Ovary (tissue), 9 donors: ENCODE measurements around the gene PSMD1. TPM values are rescaled to one million over a fixed set of nuclear protein-coding genes. Genes with fewer than 3 reads are reported as not detected.

Experiments used
- DNase-seq, 5 donors: peaks; one replicate each; pipeline ENCODE4 v3.0.0-alpha.2; 2019 to 2020
- H3K27ac ChIP-seq, 2 donors: fragments of 200-600 bp; one replicate each; pipeline versions ENCODE4 v1.5.1 to v1.8.0; 2019 to 2022
- H3K27me3 ChIP-seq: fragments of 200-600 bp; one replicate; pipeline ENCODE4 v1.8.0; 2022
- H3K36me3 ChIP-seq: fragments of 200-600 bp; sonication (generic); one replicate; pipeline ENCODE4 v1.5.1; 2019
- H3K4me1 ChIP-seq: one replicate; pipeline ENCODE4 v1.8.1; 2013; ENCODE audit warnings: mild to moderate bottlenecking, moderate library complexity; ENCODE audit not compliant: insufficient read depth
- H3K4me3 ChIP-seq: fragments of 200-600 bp; sonication (generic); one replicate; pipeline ENCODE4 v1.5.1; 2017
- H3K9me3 ChIP-seq, 2 donors: fragments of 200-600 bp in 1 of 2; sonication (generic) in 1 of 2; one replicate each; pipeline versions ENCODE4 v1.5.1 to v1.8.1; 2013 to 2019; ENCODE audit warnings: mild to moderate bottlenecking in 1 of 2, moderate library complexity in 1 of 2
- EP300 ChIP-seq: sonication (generic); formaldehyde crosslinking; IDR thresholded peaks from one replicate; pipeline ENCODE4 v1.6.1; 2017; ENCODE audit warnings: antibody characterized with exemption
- POLR2A ChIP-seq: fragments of 450-650 bp; IDR thresholded peaks from one replicate; pipeline ENCODE4 v1.6.1; 2017; ENCODE audit warnings: antibody characterized with exemption, mild to moderate bottlenecking, moderate library complexity
- WGBS, 3 donors: extraction: QIAGEN DNeasy Blood & Tissue Kit in 1 of 3; methylation state at CpG; one replicate each; pipeline versions ENCODE4 v1.1.5 to v1.1.7; 2013 to 2017; 5-methylcytosine and 5-hydroxymethylcytosine counted together
- intact Hi-C, 4 donors: fragments of 100-400 bp; cut with DNase I; formaldehyde crosslinking; loops; one replicate each; pipeline versions ENCODE4 v1.11.0 to v1.15.1; 2022 to 2023
- polyA plus RNA-seq, 2 donors: library from polyadenylated mRNA; stranded (reverse); fragments of 200-250 nt in 1 of 2; fragments of 350-450 nt in 1 of 2; fragmentation: Illumina TruSeq in 1 of 2; extraction: RNeasy Lipid Tissue Mini Kit (QIAGEN cat#74804) in 1 of 2; gene quantifications; one replicate each; pipeline ENCODE4 v1.2.3, GENCODE V29; 2013 to 2014
- total RNA-seq, 7 donors: library from RNA; depleted of rRNA in 2 of 7; stranded (reverse); fragments of >200 nt in 2 of 7; fragmentation: NEBNext Ultra II Directional in 3 of 7; extraction: Animal tissue kit (Norgen Biotek cat#: 25700) in 3 of 7; gene quantifications; one replicate each; pipeline versions ENCODE4 v1.1.0 to v1.2.4, GENCODE V29; 2016 to 2023
- TF ChIP-seq, protein P1 (sequence below), 3 donors: fragments of 450-650 bp in 2 of 3; fragments of 200-600 bp in 1 of 3; IDR thresholded peaks; one replicate each; pipeline versions ENCODE4 v1.5.1 to v1.8.0; 2016 to 2022; ENCODE audit warnings: antibody characterized with exemption in 3 of 3, mild to moderate bottlenecking in 1 of 3
- donor health status: DM: no; HTN: no; CAD: no; lungs with moderate emphysema.
- donor health status: DM: no; HTN: no; CAD: no.
- donor health status: Bipolar disorder and iron deficiency.
- donor health status: DM: yes; HTN: yes; CAD: no.
- donor health status: DM: no; HTN: no; CAD: no.
- donor health status: DM: yes; HTN: yes; CAD: no.

PSMD1 gene
- total and polyA plus RNA-seq, 9 donors, result 19.0 to 73.2 (median 57.8) TPM

DNA sequence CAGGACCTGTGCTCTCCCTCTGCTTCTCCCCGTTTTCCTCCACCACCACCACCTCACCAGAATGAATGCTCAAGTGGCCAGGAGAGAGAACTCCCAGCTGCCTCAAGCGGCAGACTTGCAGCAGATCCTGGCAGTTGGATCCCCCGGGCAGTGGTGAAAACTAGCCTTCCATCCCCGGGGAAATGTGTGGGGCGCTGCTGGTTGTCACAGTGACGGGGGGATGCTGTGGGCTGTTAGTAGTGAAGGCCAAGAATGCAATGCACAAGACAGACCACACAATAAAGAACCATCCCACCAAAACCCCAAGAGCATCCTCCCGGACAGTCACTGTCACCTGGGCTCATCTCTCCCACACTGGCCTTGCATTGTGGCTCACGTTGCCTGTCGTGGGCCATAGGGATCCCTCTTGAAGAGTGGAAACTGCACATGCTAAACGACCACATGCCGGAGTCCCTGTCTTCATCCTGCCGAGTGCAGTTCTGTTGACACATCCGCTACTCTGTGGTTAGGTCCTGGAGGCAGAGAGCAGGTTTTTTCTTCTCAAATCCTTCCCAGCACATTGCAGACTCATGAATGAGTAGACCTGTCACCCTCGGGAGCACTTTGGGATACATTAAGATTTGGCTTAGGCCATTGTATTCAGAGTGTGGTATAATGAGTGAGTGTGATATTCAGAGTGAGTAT, 47.3 kb upstream of the PSMD1 start:
- no peaks in the 10 kb centered on the region for H3K27me3 ChIP-seq

DNA sequence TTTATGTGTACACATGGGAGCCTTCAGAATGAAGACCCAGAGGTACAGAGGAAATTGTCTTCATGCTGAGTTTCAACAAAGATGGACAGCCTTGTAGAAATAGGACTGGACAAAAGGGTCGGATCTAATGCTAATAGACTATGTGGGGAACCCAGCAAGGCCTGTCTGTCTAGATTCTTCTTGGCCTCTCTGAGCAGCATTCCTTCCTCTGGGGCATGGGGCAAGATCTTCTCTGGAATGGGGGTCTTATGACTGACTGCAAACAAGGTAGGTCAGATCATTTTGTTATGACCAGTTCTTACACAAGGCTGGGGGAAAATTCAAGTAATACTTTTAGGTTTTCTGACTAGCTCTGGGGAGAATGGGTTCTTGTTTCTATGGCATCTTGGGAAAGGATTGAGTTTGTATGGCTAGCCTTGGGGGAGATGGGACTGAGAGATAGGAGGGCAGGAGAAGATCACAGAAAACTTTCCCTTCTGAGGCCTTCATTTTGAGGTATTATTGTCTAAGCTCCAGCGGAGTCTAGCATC, 46.4 kb upstream of the PSMD1 start:
- no peaks in the 10 kb centered on the region for H3K9me3 ChIP-seq
- intact Hi-C loops, result no loop called here
- no peaks in the 10 kb centered on the region for H3K27me3 ChIP-seq
- TF ChIP-seq POLR2A (no peak), EP300 (no peak)
- TF ChIP-seq, protein P1, sequence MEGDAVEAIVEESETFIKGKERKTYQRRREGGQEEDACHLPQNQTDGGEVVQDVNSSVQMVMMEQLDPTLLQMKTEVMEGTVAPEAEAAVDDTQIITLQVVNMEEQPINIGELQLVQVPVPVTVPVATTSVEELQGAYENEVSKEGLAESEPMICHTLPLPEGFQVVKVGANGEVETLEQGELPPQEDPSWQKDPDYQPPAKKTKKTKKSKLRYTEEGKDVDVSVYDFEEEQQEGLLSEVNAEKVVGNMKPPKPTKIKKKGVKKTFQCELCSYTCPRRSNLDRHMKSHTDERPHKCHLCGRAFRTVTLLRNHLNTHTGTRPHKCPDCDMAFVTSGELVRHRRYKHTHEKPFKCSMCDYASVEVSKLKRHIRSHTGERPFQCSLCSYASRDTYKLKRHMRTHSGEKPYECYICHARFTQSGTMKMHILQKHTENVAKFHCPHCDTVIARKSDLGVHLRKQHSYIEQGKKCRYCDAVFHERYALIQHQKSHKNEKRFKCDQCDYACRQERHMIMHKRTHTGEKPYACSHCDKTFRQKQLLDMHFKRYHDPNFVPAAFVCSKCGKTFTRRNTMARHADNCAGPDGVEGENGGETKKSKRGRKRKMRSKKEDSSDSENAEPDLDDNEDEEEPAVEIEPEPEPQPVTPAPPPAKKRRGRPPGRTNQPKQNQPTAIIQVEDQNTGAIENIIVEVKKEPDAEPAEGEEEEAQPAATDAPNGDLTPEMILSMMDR (IDR thresholded peaks at IDR 0.05), result no peak
- no peak for DNase-seq
- 42 to 95% (median 67%) methylated on average over 2 of the region's 2 CpGs for WGBS, 3 donors
- no peaks in the 10 kb centered on the region for H3K4me1 ChIP-seq
- H3K27ac ChIP-seq, result no peak overlapping the region
- no peaks in the 10 kb centered on the region for H3K36me3 ChIP-seq
- H3K4me3 ChIP-seq, result no peak overlapping the region

More for the DNA sequence above, 47.3 kb upstream of the PSMD1 start:
- H3K4me1 ChIP-seq, result no peaks in the 10 kb centered on the region
- H3K27ac ChIP-seq, result no peak overlapping the region
- DNase-seq, result no peak
- H3K36me3 ChIP-seq, result no peaks in the 10 kb centered on the region
- intact Hi-C loops, result no loop called here
- H3K9me3 ChIP-seq, result no peaks in the 10 kb centered on the region
- no peak overlapping the region for H3K4me3 ChIP-seq
- 55 to 56% (median 56%) methylated on average over 14 of the region's 14 CpGs for WGBS, 3 donors
- TF ChIP-seq EP300, result no peak
- TF ChIP-seq, protein P1 (IDR thresholded peaks at IDR 0.05), result no peak
- TF ChIP-seq POLR2A, result no peak

DNA sequence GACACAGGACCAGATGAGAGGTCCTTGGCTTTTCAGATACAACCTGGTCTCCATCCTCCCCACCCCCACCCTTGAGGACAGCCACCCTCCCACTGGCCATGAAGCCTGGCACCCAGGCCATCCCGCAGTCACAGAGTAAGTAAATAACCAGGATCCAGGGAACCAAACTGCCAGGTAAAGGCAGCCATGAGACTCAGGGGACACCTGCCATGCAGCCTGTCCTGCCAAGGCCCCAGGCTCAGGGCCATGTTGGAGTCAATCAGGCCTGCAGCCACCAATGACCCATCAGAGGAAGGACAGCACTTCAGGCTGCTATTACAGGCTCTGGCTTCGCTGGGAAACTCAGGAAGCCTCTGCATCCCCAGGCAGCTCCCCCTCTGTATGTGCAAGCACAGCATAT, 45.1 kb upstream of the PSMD1 start:
- H3K27me3 ChIP-seq, result no peaks in the 10 kb centered on the region
- no peak for DNase-seq
- 38 to 63% (median 56%) methylated on average over 2 of the region's 2 CpGs for WGBS, 3 donors
- H3K4me3 ChIP-seq, result no peak overlapping the region
- intact Hi-C loops, result no loop called here
- TF ChIP-seq POLR2A (no peak), EP300 (no peak)
- TF ChIP-seq, protein P1 (IDR thresholded peaks at IDR 0.05), result no peak
- no peak overlapping the region for H3K27ac ChIP-seq
- H3K9me3 ChIP-seq, result no peaks in the 10 kb centered on the region
- no peaks in the 10 kb centered on the region for H3K36me3 ChIP-seq
- no peaks in the 10 kb centered on the region for H3K4me1 ChIP-seq

DNA sequence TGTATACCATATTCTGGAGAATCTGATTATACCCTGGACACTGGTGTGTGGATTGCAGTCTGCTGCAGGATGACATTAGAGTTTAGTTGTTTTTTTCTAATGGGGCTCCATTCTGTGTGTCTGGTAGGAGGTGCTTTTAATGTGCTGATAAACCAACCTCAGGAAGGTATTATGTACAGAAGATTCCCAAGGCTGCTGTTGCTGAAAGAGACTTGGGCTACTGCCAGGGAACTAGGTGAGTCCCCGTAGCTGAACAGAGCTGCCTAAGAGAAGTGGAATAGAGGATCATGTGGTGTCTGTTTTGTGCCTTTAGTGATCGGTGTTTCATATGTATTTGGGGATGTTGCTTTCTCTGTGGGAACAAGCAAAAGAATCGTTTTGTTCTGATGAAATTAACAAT, 44.2 kb upstream of the PSMD1 start:
- Histone ChIP-seq H3K4me1 (no peaks in the 10 kb centered on the region), H3K36me3 (no peaks in the 10 kb centered on the region), H3K9me3 (no peaks in the 10 kb centered on the region), H3K27ac (no peak overlapping the region), H3K27me3 (no peaks in the 10 kb centered on the region), H3K4me3 (no peak overlapping the region)
- no peak for DNase-seq
- intact Hi-C loops, result no loop called here
- 46 to 72% (median 59%) methylated on average over 3 of the region's 3 CpGs for WGBS, 3 donors
- TF ChIP-seq, protein P1 (IDR thresholded peaks at IDR 0.05), result no peak
- TF ChIP-seq EP300 (no peak), POLR2A (no peak)
